ENCODE data around the gene TMEM107. TPM values are rescaled to one million over a fixed set of nuclear protein-coding genes. Genes with fewer than 3 reads are reported as not detected.

Gene TMEM107
- total RNA-seq, 2 experiments from 2014 or later, result 33.4 to 35.9 TPM

DNA sequence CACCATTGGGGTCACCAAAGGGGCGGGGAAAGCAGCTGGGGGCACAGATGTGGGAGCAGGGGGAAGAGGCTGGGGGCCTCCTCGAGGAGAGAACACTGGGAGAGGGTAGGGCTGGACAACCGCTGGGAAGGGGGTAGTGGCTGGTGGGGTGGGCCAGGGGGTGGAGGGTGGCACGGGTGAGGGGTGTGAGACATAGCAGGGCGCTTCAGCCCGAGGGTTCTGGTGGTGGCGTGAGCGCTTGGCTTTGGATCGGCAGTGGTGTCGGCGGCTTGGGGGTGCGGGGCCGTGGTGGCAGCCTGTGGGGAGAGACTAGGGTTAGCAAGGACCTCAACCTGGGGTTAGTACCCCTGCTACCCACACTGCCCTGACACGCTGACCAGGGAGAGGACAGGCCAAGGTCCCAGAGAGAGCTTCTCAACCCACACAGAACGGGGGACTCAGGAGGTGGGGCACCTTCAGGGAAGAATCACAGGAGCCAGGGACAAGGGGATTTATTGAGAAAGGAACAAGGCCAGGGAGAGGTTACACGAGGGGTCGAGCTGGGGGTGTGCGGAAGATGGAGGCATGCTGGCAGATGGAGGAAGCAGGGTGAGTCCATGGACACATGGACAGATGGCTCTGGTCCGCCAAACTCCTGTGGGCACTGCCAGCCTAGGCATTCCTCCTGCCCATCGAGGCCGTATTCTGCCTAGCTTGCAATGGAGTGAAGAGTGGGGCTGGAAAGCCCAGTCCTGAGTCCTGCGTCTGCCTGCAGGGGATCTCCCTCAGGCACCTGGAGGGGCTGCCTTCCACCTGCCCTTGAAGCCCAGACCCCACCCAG lies 32.4 kb downstream of the TMEM107 start:
- ChIA-PET POLR2A (interaction anchor here (1.1 to 22.8 kb wide), 3 partner anchors 13 to 106 kb away, joined by 3 to 476 read pairs (median 228); partner anchors contain the start of genes PER1 and VAMP2), CTCF (no interaction called here)
- intact Hi-C loops (cut with micrococcal nuclease), result no loop called here
- DNase-seq (no peak), ATAC-seq (no peak)
- Mint-ChIP-seq H3K27ac (no peak overlapping the region), H3K27me3 (no peaks in the 10 kb centered on the region), H3K4me1 (ENCODE audit: low read depth) (no peaks in the 10 kb centered on the region), H3K36me3 (ENCODE audit: low read depth) (peaks cover 59% of the 10 kb centered on the region), H3K9me3 (no peaks in the 10 kb centered on the region), H3K4me3 (no peak overlapping the region)
- TF ChIP-seq, protein P1, sequence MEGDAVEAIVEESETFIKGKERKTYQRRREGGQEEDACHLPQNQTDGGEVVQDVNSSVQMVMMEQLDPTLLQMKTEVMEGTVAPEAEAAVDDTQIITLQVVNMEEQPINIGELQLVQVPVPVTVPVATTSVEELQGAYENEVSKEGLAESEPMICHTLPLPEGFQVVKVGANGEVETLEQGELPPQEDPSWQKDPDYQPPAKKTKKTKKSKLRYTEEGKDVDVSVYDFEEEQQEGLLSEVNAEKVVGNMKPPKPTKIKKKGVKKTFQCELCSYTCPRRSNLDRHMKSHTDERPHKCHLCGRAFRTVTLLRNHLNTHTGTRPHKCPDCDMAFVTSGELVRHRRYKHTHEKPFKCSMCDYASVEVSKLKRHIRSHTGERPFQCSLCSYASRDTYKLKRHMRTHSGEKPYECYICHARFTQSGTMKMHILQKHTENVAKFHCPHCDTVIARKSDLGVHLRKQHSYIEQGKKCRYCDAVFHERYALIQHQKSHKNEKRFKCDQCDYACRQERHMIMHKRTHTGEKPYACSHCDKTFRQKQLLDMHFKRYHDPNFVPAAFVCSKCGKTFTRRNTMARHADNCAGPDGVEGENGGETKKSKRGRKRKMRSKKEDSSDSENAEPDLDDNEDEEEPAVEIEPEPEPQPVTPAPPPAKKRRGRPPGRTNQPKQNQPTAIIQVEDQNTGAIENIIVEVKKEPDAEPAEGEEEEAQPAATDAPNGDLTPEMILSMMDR (IDR thresholded peaks at IDR 0.05), result no peak

DNA sequence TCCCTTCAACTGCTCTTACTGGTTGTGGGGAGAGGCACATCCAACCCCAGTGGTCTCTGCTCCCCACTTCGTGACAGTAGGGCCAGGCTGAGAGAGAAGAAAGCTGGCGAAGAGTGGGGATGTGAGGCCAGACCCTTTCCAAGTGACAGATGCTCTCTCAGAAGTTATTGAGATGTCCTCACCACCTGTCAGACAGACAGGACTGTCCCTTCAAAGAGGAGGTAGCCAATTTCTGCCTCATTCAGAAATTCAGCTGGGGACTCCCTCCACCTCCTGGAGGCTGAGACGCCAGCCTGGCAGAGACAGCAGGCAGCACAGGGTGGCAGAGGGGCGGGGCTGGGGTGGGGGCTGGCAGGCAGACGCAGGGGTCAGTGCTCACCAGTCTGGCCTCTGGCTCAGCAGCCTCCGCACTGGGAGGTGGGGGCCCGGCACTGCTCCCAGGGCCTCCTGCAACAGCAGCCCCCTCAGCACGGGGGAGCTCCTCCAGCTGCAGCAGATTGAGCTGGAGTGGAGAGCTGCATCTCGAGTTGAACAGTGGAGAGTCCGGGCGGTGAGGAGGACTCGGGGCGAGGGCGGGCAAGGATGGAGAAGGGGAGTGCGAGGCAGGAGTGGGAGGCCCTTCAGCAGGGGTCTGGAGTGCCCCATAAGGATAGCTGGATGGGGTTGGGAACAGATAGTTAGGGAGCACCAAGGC lies 33.1 kb downstream of the TMEM107 start:
- TF ChIP-seq, protein P1 (IDR thresholded peaks at IDR 0.05), result no peak
- CTCF ChIA-PET, result no interaction called here
- Mint-ChIP-seq H3K9me3 (no peaks in the 10 kb centered on the region), H3K4me3 (no peak overlapping the region), H3K36me3 (ENCODE audit: low read depth) (peaks cover 52% of the 10 kb centered on the region), H3K27me3 (no peaks in the 10 kb centered on the region), H3K27ac (no peak overlapping the region), H3K4me1 (ENCODE audit: low read depth) (no peaks in the 10 kb centered on the region)
- intact Hi-C loops (cut with micrococcal nuclease), result no loop called here
- POLR2A ChIA-PET, result interaction anchor here (0.6 to 22.8 kb wide), 5 partner anchors 13 to 107 kb away, joined by 3 to 476 read pairs (median 66); partner anchors contain the start of genes PER1 and VAMP2
- DNase-seq, result no peak
- ATAC-seq, result no peak

DNA sequence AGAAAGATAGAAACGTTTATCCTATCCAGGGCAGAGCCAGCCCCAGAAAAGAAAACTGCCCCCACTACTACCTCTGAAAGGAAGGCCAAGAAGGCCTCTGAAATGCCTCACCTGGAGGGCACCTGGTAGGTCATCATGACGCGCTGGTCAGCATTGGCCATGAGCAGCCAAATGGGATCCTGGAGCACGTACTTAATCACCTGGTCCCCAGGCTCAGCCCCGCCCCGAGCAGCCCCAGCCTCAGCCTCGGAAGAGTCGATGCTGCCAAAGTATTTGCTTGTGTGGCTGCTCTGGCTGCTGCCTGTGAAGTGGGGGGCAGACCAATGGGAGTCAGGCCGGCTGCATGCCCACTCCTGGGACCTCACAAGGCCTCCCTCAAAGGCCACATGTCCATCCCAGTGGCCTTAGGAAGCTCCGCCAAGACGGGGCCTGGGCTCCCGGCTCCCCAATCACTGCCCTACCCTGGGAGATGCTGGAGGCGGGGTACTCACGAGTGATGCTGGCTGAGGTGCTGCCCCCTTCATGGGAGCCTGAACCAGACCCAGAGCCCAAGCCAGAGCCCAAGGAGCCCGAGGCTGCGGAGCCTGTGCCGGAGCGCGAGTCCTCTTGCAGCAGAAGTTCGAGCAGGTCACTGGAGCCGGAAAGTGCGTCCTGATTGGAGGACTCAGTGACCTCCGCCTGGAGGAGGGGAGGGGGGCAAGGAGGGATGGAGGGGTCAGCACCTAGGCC lies 33.9 kb downstream of the TMEM107 start:
- H3K36me3 Mint-ChIP-seq (ENCODE audit: low read depth), result peaks cover 46% of the 10 kb centered on the region
- POLR2A ChIA-PET, result interaction anchor here (5.8 to 12.8 kb wide), 2 partner anchors 14 to 31 kb away, joined by 66 to 228 read pairs; partner anchors contain the start of genes PER1 and VAMP2
- no peak overlapping the region for H3K27ac Mint-ChIP-seq

DNA sequence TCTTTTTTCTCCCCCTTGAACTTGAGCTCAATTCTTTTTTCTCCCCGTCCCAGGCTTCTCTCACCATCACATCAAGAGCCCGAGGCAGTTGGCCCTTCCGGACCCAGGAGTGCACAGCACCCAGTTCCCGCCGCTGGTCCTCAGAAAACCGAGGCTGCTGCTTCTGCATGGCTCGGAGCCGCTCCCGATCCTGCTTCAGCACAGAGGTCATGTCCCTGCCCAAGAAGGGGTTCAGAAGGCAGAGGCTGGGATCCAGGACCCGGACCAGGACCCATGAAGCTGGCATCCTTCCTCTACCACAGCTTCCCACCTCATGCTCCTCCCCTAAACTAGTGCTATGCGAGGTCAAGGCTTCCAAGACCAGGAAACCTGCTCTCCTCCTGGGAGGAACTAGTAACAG lies 34.4 kb downstream of the TMEM107 start:
- no peak overlapping the region for H3K4me3 Mint-ChIP-seq
- no peaks in the 10 kb centered on the region for H3K4me1 Mint-ChIP-seq (ENCODE audit: low read depth)
- peaks cover 1% of the 10 kb centered on the region for H3K27me3 Mint-ChIP-seq
- no peaks in the 10 kb centered on the region for H3K9me3 Mint-ChIP-seq
- DNase-seq (no peak), ATAC-seq (no peak)
- TF ChIP-seq, protein P1 (IDR thresholded peaks at IDR 0.05), result no peak
- ChIA-PET POLR2A (interaction anchor here (1.2 to 12.8 kb wide), 4 partner anchors 15 to 44 kb away, joined by 3 to 228 read pairs (median 44); partner anchors contain the start of genes ALOXE3, PER1 and VAMP2), CTCF (interaction anchor here (1.0 to 9.0 kb wide), 4 partner anchors 9 to 32 kb away, joined by 3 to 63 read pairs (median 4); partner anchors contain the start of gene ALOXE3)
- intact Hi-C loops (cut with micrococcal nuclease), result no loop called here
- peaks cover 42% of the 10 kb centered on the region for H3K36me3 Mint-ChIP-seq (ENCODE audit: low read depth)
- no peak overlapping the region for H3K27ac Mint-ChIP-seq

More for the DNA sequence above, 33.9 kb downstream of the TMEM107 start:
- Mint-ChIP-seq H3K4me1 (ENCODE audit: low read depth) (no peaks in the 10 kb centered on the region), H3K9me3 (no peaks in the 10 kb centered on the region), H3K27me3 (no peaks in the 10 kb centered on the region), H3K4me3 (no peak overlapping the region)
- TF ChIP-seq, protein P1 (IDR thresholded peaks at IDR 0.05), result no peak
- DNase-seq, result no peak
- no peak for ATAC-seq
- intact Hi-C loops (cut with micrococcal nuclease), result no loop called here
- CTCF ChIA-PET, result interaction anchor here (1.0 to 9.0 kb wide), 3 partner anchors 8 to 23 kb away, joined by 3 to 63 read pairs (median 4); partner anchors contain the start of gene ALOXE3

Data from activated CD8-positive, alpha-beta T cell treated with anti-CD3 and anti-CD28 coated beads for 36 hours (primary cell).